ENCODE data around the gene FGF5.

FGF5 gene

DNA sequence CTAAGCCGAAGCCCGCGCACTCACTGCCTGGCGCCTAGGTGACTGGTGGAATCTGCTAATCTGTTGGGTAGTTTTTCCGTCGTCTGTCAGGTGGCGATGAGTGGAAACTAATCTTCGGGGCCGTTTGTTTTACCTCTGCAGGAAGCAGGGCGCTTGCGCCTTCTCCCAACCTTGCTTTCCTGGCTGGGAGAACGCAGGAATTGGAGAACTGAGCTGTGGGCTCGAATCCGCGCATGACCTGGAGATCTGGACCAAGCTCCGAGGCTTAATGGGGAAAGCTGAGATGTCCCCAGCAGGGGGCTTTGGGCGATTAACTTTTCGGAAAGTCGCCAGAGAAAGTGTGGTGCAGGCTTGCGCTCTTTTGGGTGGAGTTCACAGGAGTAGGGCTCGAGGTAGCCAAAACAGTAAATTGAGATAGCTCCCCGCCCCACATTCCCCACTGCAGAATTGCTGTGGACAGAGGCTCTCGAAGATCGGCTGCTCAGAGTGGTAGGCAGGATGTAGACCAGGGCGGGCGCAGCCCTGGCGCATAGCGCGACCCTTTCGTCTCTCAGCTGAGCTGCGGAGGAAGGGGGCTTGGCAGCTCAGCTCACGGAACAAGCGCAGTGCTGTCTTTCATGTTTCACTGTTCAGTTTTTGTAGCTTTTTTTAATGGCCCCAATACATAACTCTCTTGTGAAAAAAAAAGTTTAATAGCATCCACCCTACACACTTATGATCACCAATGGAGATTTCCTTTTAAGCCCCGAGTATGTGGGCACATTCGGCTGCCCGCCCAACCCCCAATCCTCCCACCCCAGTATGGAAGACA is 2.7 kb upstream of the FGF5 start:
- DNase-seq (ENCODE audit: low read depth), result no peak
- H3K4me3 ChIP-seq (ENCODE audit: low read depth, low read length), result no peak overlapping the region
- TF ChIP-seq, protein P1, sequence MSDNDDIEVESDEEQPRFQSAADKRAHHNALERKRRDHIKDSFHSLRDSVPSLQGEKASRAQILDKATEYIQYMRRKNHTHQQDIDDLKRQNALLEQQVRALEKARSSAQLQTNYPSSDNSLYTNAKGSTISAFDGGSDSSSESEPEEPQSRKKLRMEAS (IDR thresholded peaks at IDR 0.05; ENCODE audit: low read depth, low read length), result no peak
- TF ChIP-seq MYC (IDR thresholded peaks at IDR 0.05; ENCODE audit: low read depth, low read length) (no peak), POLR2A (IDR thresholded peaks at IDR 0.05; ENCODE audit: extremely low read depth, insufficient read length) (no peak)
- TF ChIP-seq, protein P2, sequence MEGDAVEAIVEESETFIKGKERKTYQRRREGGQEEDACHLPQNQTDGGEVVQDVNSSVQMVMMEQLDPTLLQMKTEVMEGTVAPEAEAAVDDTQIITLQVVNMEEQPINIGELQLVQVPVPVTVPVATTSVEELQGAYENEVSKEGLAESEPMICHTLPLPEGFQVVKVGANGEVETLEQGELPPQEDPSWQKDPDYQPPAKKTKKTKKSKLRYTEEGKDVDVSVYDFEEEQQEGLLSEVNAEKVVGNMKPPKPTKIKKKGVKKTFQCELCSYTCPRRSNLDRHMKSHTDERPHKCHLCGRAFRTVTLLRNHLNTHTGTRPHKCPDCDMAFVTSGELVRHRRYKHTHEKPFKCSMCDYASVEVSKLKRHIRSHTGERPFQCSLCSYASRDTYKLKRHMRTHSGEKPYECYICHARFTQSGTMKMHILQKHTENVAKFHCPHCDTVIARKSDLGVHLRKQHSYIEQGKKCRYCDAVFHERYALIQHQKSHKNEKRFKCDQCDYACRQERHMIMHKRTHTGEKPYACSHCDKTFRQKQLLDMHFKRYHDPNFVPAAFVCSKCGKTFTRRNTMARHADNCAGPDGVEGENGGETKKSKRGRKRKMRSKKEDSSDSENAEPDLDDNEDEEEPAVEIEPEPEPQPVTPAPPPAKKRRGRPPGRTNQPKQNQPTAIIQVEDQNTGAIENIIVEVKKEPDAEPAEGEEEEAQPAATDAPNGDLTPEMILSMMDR (IDR thresholded peaks at IDR 0.05; ENCODE audit: low read depth, low read length), result no peak

DNA sequence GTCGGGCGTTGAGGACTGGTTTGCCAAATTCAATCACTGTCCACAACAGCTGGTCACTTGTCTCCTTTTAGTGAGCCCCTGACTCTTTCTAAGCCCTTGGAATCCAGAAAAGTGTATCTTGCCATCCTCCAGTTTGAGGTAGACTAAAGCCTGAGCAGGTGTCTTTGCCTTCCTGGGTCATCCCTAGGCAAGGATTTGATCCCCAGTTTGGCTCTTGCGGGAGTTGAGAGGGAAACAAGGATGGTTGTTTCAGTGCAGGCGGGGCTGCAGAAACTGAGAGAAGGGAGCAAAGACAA is 2.2 kb upstream of the FGF5 start:
- TF ChIP-seq, protein P1 (IDR thresholded peaks at IDR 0.05; ENCODE audit: low read depth, low read length), result no peak
- TF ChIP-seq MYC (IDR thresholded peaks at IDR 0.05; ENCODE audit: low read depth, low read length) (no peak), POLR2A (IDR thresholded peaks at IDR 0.05; ENCODE audit: extremely low read depth, insufficient read length) (no peak)
- TF ChIP-seq, protein P2 (IDR thresholded peaks at IDR 0.05; ENCODE audit: low read depth, low read length), result no peak
- H3K4me3 ChIP-seq (ENCODE audit: low read depth, low read length), result no peak overlapping the region
- no peak for DNase-seq (ENCODE audit: low read depth)

DNA sequence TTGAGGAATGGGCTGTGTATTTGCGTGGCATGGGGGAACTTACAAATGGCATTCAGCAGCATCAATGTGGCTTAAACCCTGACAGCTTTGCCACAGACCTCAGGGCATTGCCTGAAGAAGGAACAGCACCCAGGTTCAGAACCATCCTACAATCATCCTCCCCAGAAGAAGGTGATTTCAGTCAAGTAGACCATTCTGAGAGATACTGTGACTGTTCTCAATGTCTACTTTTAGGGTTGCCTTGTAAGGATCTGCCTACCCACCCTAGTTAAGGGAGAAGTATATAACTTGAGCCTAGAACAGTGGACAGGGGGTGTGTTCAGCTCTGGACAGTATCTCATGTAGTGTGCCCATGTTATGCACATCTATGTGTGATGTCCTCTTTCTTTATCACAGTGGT is 1.6 kb upstream of the FGF5 start:
- TF ChIP-seq, protein P2 (IDR thresholded peaks at IDR 0.05; ENCODE audit: low read depth, low read length), result no peak
- TF ChIP-seq MYC (IDR thresholded peaks at IDR 0.05; ENCODE audit: low read depth, low read length) (no peak), POLR2A (IDR thresholded peaks at IDR 0.05; ENCODE audit: extremely low read depth, insufficient read length) (no peak)
- TF ChIP-seq, protein P1 (IDR thresholded peaks at IDR 0.05; ENCODE audit: low read depth, low read length), result no peak
- no peak for DNase-seq (ENCODE audit: low read depth)
- H3K4me3 ChIP-seq (ENCODE audit: low read depth, low read length), result no peak overlapping the region

DNA sequence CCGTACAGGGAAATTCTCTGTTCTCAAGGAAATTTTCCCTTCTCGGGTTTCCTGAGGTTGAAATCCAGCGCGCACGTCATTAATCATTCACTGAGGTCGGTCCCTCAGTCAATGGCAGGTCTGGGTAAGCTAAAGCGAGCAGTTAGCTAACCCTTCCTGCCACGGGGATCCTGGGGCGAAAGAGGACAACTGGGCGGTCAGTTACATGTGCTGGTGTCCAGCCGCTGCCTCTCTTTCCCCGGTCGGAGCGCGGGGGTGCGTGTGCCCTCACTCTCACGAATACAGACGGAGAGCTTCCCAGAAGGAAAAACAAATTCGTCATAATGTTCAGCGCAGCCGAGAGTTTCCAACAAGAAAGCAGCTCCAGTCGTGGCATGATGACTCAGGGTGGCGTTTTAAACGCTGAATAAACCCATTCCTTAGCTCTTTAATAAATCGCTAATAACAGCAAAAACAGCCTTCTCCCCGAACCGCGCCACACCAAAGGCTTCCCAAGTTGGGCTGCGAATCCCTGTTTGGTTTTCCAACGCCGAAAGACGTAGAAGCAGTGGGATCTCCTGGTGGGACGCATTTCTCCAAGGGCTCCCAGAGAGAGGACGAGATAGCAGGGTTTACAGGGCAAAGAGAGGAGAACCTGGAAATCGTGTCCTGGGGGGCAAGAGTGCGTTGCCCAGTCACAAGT is 752 bp upstream of the FGF5 start:
- H3K4me3 ChIP-seq (ENCODE audit: low read depth, low read length), result peak overlapping the region; percentile 68
- DNase-seq (ENCODE audit: low read depth), result peak; percentile 28
- TF ChIP-seq, protein P2 (IDR thresholded peaks at IDR 0.05; ENCODE audit: low read depth, low read length), result no peak
- TF ChIP-seq MYC (IDR thresholded peaks at IDR 0.05; ENCODE audit: low read depth, low read length) (no peak), POLR2A (IDR thresholded peaks at IDR 0.05; ENCODE audit: extremely low read depth, insufficient read length) (no peak)

DNA sequence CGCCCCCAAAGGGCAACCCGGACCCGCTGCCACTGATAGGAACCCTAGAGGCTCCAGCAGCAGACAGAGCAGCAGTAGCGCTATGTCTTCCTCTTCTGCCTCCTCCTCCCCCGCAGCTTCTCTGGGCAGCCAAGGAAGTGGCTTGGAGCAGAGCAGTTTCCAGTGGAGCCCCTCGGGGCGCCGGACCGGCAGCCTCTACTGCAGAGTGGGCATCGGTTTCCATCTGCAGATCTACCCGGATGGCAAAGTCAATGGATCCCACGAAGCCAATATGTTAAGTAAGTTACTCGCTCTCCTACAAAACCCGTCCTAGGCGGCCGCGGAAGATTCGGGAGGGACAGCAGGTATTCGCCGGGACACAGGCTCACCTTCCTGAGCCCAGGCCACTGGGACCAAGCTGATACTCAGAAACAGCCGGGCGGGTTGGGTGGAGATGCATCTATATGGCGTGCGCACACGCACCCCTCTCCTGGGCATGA is 477 bp downstream of the FGF5 start:
- DNase-seq (ENCODE audit: low read depth), result peak; percentile 81
- TF ChIP-seq, protein P1 (IDR thresholded peaks at IDR 0.05; ENCODE audit: low read depth, low read length), result no peak
- TF ChIP-seq MYC (IDR thresholded peaks at IDR 0.05; ENCODE audit: low read depth, low read length), result no peak
- TF ChIP-seq POLR2A (IDR thresholded peaks at IDR 0.05; ENCODE audit: extremely low read depth, insufficient read length), result no peak
- TF ChIP-seq, protein P2 (IDR thresholded peaks at IDR 0.05; ENCODE audit: low read depth, low read length), result no peak
- H3K4me3 ChIP-seq (ENCODE audit: low read depth, low read length), result peak overlapping the region; percentile 68
